Superior temporal gyrus (tissue), 1 donor: ENCODE measurements around the gene XRN1.
"Not testable (repeated sequence)": the region's sequence is repeated elsewhere in the genome, so short reads cannot be mapped to it uniquely, and the experiment has no call there.

ENCODE experiments used
- DNase-seq: peaks from one replicate; pipeline ENCODE4 v3.0.0-alpha.2; 2016; ENCODE audit errors: extremely low spot score

Gene XRN1, protein sequence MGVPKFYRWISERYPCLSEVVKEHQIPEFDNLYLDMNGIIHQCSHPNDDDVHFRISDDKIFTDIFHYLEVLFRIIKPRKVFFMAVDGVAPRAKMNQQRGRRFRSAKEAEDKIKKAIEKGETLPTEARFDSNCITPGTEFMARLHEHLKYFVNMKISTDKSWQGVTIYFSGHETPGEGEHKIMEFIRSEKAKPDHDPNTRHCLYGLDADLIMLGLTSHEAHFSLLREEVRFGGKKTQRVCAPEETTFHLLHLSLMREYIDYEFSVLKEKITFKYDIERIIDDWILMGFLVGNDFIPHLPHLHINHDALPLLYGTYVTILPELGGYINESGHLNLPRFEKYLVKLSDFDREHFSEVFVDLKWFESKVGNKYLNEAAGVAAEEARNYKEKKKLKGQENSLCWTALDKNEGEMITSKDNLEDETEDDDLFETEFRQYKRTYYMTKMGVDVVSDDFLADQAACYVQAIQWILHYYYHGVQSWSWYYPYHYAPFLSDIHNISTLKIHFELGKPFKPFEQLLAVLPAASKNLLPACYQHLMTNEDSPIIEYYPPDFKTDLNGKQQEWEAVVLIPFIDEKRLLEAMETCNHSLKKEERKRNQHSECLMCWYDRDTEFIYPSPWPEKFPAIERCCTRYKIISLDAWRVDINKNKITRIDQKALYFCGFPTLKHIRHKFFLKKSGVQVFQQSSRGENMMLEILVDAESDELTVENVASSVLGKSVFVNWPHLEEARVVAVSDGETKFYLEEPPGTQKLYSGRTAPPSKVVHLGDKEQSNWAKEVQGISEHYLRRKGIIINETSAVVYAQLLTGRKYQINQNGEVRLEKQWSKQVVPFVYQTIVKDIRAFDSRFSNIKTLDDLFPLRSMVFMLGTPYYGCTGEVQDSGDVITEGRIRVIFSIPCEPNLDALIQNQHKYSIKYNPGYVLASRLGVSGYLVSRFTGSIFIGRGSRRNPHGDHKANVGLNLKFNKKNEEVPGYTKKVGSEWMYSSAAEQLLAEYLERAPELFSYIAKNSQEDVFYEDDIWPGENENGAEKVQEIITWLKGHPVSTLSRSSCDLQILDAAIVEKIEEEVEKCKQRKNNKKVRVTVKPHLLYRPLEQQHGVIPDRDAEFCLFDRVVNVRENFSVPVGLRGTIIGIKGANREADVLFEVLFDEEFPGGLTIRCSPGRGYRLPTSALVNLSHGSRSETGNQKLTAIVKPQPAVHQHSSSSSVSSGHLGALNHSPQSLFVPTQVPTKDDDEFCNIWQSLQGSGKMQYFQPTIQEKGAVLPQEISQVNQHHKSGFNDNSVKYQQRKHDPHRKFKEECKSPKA (N-terminal part only)

DNA sequence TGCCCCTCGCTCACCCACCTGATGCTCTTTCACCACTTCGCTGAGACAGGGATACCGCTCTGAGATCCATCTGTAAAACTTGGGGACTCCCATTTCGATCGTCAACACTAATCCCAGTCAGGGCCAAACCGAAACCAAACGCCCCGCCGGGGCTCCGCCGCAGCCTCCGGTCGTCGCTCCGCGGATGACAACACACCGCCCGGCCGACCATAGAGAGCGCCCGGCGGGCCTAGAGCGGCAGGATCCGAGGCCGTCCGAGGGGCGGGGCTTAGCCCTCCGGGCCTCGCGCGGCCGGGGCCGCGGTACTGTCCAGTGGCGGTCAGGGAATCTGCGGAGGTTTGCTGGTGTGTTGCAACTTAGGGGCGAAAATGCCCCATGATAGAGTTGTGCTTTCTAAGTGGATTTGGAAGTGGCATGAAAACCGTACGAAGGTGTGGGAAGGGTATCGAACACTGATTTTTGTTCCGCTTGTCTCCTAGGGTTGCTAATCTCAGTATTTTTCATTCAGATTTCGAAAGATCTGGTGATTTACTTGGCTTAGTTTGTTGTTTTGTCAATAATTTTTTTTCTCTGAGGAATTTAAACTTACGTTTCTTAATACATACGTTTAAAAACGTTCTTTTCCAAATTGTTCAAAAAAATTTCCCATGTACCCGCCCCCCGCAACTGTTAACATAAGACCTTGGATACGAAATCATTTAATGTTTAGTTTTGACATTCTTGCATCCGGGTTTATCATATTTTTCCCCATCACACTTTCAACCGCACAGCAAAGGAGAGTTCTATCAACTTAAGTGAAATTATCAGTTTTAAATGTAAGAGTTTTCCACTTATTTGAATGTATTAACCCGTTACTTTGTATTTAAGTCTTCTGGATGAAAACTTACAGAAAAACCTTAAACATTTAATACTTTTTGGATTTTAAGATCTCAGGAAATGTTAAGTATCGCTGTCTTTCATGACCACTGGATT, at the start of gene XRN1:
Gene XRN1, minus strand, starts transcription at position 186 of the 972 bp plus-strand sequence. Its CDS starts 93 bp downstream, at position 93.
- DNase-seq: peak; percentile 93

DNA sequence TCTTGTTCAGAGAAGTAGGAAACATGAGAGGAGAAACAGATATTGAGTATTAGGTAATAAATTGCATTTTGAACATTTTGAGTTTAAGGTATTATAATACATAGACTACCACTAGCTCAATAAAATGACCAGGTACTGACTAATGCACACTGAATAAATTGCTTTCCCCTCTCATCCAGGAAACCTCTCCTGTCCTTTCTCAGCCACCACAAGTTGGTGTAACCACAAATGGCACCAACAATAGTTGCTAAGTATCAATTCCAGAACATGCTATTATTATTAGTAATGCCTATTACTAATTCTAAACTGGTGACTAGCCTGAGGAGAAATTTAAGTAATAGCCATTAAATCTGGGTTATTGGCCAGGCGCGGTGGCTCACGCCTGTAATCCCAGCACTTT, 47.3 kb upstream of the XRN1 start:
- DNase-seq: no peak

DNA sequence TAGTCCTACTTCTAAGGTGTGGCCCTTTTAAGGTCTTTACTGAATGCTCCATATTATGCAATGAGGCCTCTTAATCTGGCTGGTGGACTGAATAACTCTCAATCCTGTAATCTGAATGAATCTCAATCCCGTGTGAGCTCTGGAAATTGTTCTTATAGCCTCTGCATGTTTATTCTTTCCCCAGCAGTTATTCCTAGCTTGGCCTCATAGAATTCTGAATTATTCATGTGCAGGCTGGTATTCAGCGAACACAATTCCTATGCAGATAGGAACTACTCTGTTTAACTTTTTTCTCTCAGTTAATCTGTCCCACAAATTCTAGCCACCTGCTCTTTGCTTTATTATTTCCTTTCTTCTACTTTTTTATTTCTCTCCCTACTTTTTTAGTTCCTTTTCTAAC, 44.3 kb upstream of the XRN1 start:
- no peak for DNase-seq

- no peak for DNase-seq
Measured at GRCh38 chr3:142489572-142490323, 41.9 kb upstream of the XRN1 start.

DNA sequence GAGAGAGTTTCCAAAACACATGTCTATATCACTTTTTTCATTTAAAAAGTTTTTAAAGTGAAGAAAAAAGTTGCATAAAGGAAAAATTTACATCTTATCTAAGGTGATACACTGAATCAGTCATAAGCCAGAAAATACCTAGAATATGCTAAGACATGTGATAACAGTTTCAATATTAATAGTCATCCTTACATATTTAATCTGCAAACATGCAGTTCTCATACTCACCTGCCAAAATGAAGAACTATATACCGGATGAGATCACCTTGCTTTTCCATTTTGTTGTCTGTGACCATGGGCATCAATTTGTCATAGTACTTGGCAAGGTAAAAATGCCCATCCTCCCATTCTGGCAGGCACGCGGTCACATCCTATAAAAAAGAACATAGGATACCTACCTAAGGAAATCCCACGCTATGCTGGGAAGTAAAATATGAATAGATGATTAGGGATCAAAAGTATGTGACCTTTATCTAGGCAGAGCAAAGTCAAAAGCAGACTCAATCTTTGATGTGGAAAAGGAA, 37.1 kb upstream of the XRN1 start:
- no peak for DNase-seq

- DNase-seq: no peak
Measured at GRCh38 chr3:142481196-142481595, 33.4 kb upstream of the XRN1 start.

- no peak for DNase-seq
Measured at GRCh38 chr3:142470826-142471225, 23.0 kb upstream of the XRN1 start.

GRCh38 chr3:142468456-142468855, 20.6 kb upstream of the XRN1 start:
- DNase-seq: no peak

GRCh38 chr3:142467768-142468167, 19.9 kb upstream of the XRN1 start:
- DNase-seq: no peak

DNA sequence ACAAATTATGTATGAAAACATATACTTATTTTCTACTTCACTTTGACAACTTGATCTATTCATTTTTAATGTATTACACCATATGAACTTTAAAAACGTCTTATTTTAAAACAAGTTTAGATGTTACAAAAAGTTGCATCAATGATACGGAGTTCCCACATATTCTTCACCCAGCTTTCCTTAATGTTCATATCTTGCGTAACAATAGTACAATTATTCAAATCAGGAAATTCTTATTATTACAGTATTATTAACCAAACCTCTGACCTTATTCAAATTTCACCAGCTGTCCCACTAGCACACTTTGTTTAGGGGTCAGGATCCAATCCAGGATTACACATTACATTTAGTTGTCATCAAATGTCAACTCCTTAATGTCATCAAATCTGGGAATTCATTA, 12.9 kb upstream of the XRN1 start:
- DNase-seq: no peak

DNA sequence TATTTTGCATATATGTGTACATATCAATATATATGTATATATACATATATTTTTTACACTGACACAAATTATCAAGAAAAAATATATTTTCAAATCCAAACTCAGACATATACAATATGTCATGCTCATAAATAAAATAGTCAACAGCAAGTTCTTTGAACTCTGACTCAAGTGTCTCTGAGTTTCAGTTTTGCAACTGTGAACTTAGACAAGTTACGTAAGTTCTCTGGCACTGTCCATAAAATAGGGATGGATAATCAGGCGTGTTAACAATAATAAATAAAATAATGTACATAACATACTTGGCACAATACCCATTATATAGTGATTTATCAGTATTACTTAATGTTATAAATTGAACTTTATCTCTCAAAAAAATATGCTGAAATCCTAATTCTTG, 12.1 kb upstream of the XRN1 start:
- DNase-seq: no peak

DNA sequence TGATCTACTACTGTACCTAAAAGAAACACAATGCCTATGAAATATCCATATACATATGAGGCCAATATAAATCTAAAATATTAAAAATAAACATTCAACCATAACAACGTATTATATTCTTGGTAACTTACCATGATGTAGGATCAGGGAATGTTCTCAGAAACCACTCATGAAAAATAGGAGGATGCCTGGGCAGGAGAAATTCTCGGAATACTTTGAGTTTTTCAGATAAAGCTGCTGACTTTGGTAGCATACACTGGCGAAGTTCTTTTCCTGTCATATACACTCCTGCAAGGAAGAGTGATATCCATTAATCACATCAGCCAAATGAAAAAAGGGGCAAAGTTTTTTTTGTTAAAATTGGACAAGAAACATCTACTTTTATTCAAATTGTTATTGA, 11.3 kb upstream of the XRN1 start:
- no peak for DNase-seq

DNA sequence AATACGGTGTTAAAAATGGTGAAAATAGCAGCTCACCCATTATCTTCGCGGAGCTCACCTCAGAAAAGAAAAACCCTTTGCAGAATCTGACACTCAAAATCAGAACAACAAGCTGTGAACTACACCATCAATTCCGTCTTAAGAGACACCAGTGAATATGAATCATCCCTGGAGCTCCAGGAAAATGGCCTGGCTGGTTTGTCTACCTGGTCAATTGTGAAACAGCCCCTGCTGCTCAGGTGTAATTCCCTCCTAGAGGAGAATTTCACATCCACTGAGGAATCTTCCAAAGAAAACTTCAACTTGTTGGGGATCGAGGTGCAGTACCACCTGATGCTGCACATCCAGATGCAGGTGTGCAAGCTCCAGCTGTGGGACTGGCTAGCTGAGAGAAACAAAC, 3.0 kb upstream of the XRN1 start:
- DNase-seq: no peak

DNA sequence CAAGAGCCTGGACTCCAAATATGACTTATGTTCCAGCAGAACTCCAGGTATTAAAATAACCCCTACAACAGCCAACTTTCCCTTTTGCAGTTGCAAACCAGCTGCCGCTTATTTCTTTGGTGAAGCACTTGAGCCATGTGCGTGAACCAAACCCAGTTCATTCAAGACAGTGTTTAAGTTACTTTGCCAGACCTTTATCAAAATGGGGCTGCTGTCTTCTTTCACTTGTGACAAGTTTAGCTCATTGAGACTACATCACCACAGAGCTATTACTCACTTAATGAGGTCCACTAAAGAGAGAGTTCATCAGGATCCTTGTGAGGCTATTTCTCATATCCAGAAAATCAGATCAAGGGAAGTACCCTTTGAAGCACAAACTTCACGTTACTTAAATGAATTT, 2.4 kb upstream of the XRN1 start:
- no peak for DNase-seq

DNA sequence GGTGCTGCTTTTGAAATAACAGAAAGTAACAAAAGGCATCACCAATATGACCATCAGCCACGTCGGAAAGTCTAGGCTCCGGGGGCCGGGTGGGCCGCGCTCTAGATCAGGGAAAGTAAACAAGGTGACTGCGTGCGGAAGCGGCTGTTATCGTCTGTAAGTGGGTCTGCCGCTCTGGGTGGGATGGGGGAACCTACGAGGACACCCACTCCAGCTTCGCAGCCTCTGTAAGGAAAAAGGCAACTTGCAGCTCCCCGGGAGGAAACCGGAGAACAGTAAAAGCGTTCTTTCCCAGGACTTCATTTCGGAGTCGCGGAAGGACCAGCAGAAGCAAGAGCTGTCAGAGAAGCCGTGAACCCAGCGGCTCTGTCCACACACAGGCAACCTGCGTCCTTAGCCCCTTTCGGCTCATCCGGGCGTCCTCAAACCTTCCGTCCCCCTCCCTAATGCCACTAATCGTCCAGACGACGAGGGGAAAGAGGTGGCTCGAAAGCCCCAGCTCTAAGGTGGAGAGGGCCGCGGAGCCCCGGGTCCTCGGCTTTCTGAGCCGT, 461 bp downstream of the XRN1 start:
- peak; percentile 23 for DNase-seq

DNA sequence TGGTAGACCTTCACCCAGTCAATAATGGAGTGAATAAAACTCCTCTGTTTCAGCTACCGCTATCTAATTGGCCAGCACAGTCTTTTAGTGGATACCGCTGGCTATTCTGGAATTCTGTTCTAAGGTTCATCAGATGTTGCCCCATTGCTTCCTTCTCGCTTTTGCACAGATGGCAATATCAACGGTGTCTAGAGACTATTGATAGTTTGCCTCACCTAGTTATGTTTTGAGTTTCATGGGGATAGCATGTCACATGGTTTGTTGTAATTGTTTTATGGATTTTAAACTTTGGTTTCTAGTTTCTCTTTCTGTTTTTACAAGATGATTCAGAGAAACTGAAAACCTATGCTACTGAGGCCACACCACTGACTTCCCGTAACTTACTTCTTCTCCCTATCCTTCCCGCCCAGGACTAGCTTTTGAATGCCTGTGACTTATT, 2.0 kb downstream of the XRN1 start:
- DNase-seq: no peak

DNA sequence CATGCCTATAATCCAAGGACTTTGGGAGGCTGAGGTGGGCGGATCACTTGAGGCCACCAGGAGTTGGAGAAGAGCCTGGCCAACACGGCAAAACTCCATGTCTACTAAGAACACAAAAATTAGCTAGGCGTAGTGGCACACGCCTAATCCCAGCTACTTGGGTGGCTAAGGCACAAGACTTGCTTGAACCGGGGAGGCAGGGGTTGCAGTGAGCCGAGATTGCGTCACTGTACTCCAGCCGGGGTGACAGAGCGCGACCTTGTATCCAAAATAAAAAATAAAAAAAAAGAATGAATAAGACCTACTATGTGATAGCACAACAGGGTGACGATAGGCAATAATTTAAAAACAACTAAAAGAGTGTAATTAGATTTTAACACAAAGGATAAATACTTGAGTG, 3.5 kb downstream of the XRN1 start:
- DNase-seq: no peak

DNA sequence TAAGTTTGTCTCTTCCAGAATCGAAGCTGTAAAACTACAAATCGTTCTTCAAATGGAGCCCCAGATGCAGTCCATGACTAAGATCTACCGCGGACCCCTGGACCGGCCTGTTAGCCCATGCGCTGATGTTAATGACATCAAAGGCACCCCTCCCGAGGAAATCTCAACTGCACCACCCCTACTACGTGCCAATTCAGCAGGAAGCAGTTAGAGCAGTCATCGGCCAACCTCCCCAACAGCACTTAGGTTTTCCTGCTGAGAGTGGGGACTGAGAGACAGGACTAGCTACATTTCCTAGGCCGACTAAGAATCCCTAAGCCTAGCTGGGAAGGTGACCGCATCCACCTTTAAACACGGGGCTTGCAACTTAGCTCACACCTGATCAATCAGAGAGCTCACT, 4.8 kb downstream of the XRN1 start:
- not testable (repeated sequence) for DNase-seq

- DNase-seq: not testable (repeated sequence)
Measured at GRCh38 chr3:142439499-142440220, 8.2 kb downstream of the XRN1 start.
